ENCODE measurements around the gene NEDD9. TPM values are rescaled to one million over a fixed set of nuclear protein-coding genes. Genes with fewer than 3 reads are reported as not detected.

Gene NEDD9
- total and polyA plus RNA-seq, 2 of the 13 experiments (the other 11 are each of a cell fraction or from before 2014, with no cell fraction given), result 27.1 to 389 TPM

DNA sequence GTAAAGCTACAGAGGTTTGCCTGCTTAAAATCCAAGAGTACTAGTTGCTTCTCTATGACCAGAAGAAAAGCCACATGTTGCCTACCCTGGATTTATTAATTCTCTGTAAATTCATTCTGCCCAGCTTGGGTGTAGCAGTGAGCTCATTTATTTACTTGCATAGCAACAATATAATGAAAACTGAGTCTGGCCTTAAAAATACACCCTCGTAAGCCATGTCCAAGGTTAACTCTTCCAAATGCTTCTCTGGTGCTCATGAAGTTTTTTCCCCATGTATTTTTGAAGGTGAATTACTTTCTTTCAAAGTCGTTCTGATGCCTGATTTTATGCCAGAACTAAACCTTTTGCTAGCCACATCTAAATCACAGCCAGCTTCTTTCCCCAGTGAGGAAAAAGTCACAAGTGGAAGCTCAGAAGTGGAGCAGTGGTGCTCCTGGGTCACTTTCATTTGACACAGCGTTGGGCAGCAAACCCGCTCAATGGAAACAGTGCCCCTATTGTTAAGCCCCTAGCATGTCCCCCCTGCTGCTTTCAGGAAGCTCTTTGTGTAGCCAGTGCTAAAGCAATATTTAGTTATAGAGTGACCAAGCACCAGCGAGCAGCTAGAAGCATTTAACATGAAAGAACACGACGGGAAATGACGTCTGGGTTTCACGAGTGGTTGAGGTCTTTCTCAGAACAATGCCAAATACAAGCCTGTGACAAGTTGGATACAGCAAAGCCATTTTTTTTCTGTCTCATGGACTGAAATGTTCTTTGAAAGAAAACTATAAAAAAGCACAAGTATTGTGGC lies 29.8 kb downstream of the NEDD9 start (continued):
- TF ChIP-seq SNAPC5 (CRISPR knock-in tag; IDR thresholded peaks at IDR 0.05; ENCODE audit: borderline replicate concordance), result no peak
- peak; percentile 81 for TF ChIP-seq HNF1A (IDR thresholded peaks at IDR 0.05; ENCODE audit: low read depth)
- peak; percentile 93 for TF ChIP-seq HNF1A (CRISPR knock-in tag; IDR thresholded peaks at IDR 0.05; ENCODE audit: borderline replicate concordance)
- TF ChIP-seq NKX3-1 (CRISPR knock-in tag; IDR thresholded peaks at IDR 0.05), result peak; percentile 40; the same call in 1 of the 2 replicates
- TF ChIP-seq DPF2 (CRISPR knock-in tag; IDR thresholded peaks at IDR 0.05; ENCODE audit: borderline replicate concordance, low read depth), result 0 out of 2 replicates have a peak, but pooled peaks have one; percentile 72
- TF ChIP-seq, protein P1, sequence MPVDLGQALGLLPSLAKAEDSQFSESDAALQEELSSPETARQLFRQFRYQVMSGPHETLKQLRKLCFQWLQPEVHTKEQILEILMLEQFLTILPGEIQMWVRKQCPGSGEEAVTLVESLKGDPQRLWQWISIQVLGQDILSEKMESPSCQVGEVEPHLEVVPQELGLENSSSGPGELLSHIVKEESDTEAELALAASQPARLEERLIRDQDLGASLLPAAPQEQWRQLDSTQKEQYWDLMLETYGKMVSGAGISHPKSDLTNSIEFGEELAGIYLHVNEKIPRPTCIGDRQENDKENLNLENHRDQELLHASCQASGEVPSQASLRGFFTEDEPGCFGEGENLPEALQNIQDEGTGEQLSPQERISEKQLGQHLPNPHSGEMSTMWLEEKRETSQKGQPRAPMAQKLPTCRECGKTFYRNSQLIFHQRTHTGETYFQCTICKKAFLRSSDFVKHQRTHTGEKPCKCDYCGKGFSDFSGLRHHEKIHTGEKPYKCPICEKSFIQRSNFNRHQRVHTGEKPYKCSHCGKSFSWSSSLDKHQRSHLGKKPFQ (CRISPR knock-in tag; IDR thresholded peaks at IDR 0.05; ENCODE audit: insufficient replicate concordance), result no peak
- TF ChIP-seq KMT2A (CRISPR knock-in tag; IDR thresholded peaks at IDR 0.05), result peak; percentile 58; the same call in 1 of the 2 replicates
- TF ChIP-seq ERF (CRISPR knock-in tag; IDR thresholded peaks at IDR 0.05), result peak; percentile 62; the same call in 1 of the 2 replicates
- TF ChIP-seq ZNF335 (CRISPR knock-in tag; IDR thresholded peaks at IDR 0.05), result no peak
- no peak for TF ChIP-seq RFX3 (CRISPR knock-in tag; IDR thresholded peaks at IDR 0.05)
- TF ChIP-seq MAFK (conservative IDR thresholded peaks at IDR 0.05 in 1 of 2, IDR thresholded peaks at IDR 0.05 in 1 of 2; ENCODE audit: low read length in 2 of 2), result no peak
- peak; percentile 75; the same call in 1 of the 2 replicates for TF ChIP-seq ZNF205 (CRISPR knock-in tag; IDR thresholded peaks at IDR 0.05)
- TF ChIP-seq ZNF446 (CRISPR knock-in tag; IDR thresholded peaks at IDR 0.05), result no peak
- TF ChIP-seq HDAC1 (CRISPR knock-in tag; IDR thresholded peaks at IDR 0.05), result peak; percentile 81
- TF ChIP-seq, protein P2, sequence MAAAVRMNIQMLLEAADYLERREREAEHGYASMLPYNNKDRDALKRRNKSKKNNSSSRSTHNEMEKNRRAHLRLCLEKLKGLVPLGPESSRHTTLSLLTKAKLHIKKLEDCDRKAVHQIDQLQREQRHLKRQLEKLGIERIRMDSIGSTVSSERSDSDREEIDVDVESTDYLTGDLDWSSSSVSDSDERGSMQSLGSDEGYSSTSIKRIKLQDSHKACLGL (CRISPR knock-in tag; IDR thresholded peaks at IDR 0.05), result no peak
- no peak for TF ChIP-seq GTF3A (CRISPR knock-in tag; conservative IDR thresholded peaks at IDR 0.05)
- no peak for TF ChIP-seq ZNF253 (CRISPR knock-in tag; IDR thresholded peaks at IDR 0.05; ENCODE audit: borderline replicate concordance)
- no peak for TF ChIP-seq RELA (CRISPR knock-in tag; IDR thresholded peaks at IDR 0.05)
- TF ChIP-seq NFE2L1 (CRISPR knock-in tag; IDR thresholded peaks at IDR 0.05; ENCODE audit: borderline replicate concordance), result no peak
- no peak for TF ChIP-seq GTF2F1 (IDR thresholded peaks at IDR 0.05; ENCODE audit: low read length)
- peak in 1 of 2 experiments; percentile 94; a peak in 2 of 4 replicates for TF ChIP-seq EP300 (IDR thresholded peaks at IDR 0.05; ENCODE audit: low read depth in 2 of 2, low read length in 2 of 2)
- TF ChIP-seq EP300 (CRISPR knock-in tag; IDR thresholded peaks at IDR 0.05; ENCODE audit: borderline replicate concordance), result peak; percentile 95
- TF ChIP-seq U2AF2 (IDR thresholded peaks at IDR 0.05; ENCODE audit: low read depth, low read length), result no peak

Measured in HepG2 (cell line).